Activated CD8-positive, alpha-beta T cell treated with anti-CD3 and anti-CD28 coated beads, Interleukin-2, amount 10 ng/mL, durations not matched to agents 7 days and 5 days (primary cell): Measurements from ENCODE around the gene ADCY9. TPM values are rescaled to one million over a fixed set of nuclear protein-coding genes. Genes with fewer than 3 reads are reported as not detected.

Experiments used
- ATAC-seq: fragments of 150-1000 bp; cut with Tn5 transposase; one replicate; pipeline ENCODE4 v1.10.0; 2021; ENCODE audit warnings: moderate library complexity
- CTCF ChIA-PET: fragments of 350-600 bp; sonication (Branson Sonifier 250); formaldehyde crosslinking; loops from one replicate; lab custom pipeline; 2021; ENCODE audit warnings: antibody characterized with exemption; lab: Charles Lee
- POLR2A ChIA-PET: fragments of 350-600 bp; sonication (Branson Sonifier 250); formaldehyde crosslinking; loops from one replicate; lab custom pipeline; 2021; ENCODE audit warnings: antibody characterized with exemption; lab: Charles Lee
- DNase-seq: peaks from one replicate; pipeline ENCODE4 v3.0.0-alpha.2; 2020
- H3K27ac Mint-ChIP-seq: one replicate; pipeline ENCODE4 v1.8.0; 2021; ENCODE audit warnings: mild to moderate bottlenecking, mixed read lengths
- H3K27me3 Mint-ChIP-seq: one replicate; pipeline ENCODE4 v1.8.0; 2021; ENCODE audit warnings: low read depth, mixed read lengths
- H3K36me3 Mint-ChIP-seq: one replicate; pipeline ENCODE4 v1.8.0; 2021; ENCODE audit warnings: low read depth, mixed read lengths
- H3K4me1 Mint-ChIP-seq: one replicate; pipeline ENCODE4 v1.8.0; 2021; ENCODE audit warnings: low read depth, mixed read lengths
- H3K4me3 Mint-ChIP-seq: one replicate; pipeline ENCODE4 v1.8.0; 2021; ENCODE audit warnings: mild to moderate bottlenecking, mixed read lengths
- H3K9me3 Mint-ChIP-seq: one replicate; pipeline ENCODE4 v1.8.0; 2022; ENCODE audit warnings: mixed read lengths; ENCODE audit not compliant: insufficient read depth
- total RNA-seq, 2 experiments: library from RNA; stranded (reverse); gene quantifications; one replicate each; pipeline ENCODE4 v1.2.3, GENCODE V29; 2021

The ADCY9 gene
- total RNA-seq, 2 experiments from 2014 or later = 6.2 to 6.3 TPM

- Mint-ChIP-seq H3K27ac (no peak overlapping the region), H3K4me3 (no peak overlapping the region), H3K4me1 (no peaks in the 10 kb centered on the region), H3K9me3 (no peaks in the 10 kb centered on the region), H3K36me3 (no peaks in the 10 kb centered on the region), H3K27me3 (no peaks in the 10 kb centered on the region)
- ATAC-seq = no peak
- CTCF ChIA-PET = interaction anchor here (1.2 to 1.6 kb wide), 2 partner anchors 16 to 265 kb away, joined by 3 to 7 read pairs; no protein-coding TSS in a partner anchor
- POLR2A ChIA-PET = no interaction called here
- DNase-seq = no peak
Measured at GRCh38 chr16:3988824-3989223, 127.4 kb downstream of the ADCY9 start.

DNA sequence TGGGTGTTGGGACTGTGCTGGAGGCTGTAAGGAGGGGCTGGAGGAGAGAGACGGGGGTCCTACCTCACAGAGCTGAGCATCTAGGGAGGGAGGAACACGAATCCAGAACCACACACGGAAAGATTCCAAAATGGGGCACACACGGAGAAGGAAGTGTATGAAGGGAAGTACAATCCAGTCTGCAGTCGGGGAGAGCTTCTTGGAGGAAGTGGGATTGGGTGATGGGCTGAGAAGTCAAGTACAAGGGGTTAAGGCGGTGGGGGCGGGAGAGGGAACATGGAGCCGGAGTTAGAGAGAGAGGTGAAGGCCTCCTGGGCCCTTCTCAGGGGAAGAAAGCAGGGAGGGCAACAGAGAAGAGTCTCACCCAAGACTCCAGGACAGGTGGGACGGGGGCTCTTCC is 128.2 kb downstream of the ADCY9 start:
- no peak for ATAC-seq

DNA sequence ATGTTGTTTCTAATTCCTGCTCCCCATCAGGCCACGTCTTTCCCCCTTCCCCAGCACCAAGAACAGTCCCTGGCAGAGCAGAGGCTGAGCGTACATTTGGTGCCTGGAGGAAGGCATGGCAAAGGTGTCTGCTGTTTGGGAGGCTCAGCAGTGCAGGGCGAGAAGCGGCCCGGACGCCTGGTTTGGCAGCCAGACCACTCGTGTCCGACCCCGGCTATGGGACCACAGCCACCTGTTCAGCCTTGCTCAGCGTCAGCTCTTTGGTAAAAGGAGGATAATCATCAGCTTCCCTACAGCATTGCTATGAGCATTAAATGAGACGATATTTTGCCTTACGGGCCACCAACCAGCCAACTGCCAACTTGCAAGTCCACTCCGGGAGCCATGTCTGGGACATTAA is 129.0 kb downstream of the ADCY9 start:
- ChIA-PET POLR2A (no interaction called here), CTCF (interaction anchor here (1.1 kb wide), 1 partner anchor 11 kb away, joined by 3 read pairs; no protein-coding TSS in a partner anchor)
- Mint-ChIP-seq H3K4me1 (peaks cover 4% of the 10 kb centered on the region), H3K27ac (no peak overlapping the region), H3K27me3 (no peaks in the 10 kb centered on the region), H3K9me3 (no peaks in the 10 kb centered on the region), H3K4me3 (no peak overlapping the region), H3K36me3 (no peaks in the 10 kb centered on the region)
- DNase-seq = no peak
- no peak for ATAC-seq

More for the DNA sequence above, 128.2 kb downstream of the ADCY9 start:
- no peak overlapping the region for H3K27ac Mint-ChIP-seq
- no peak overlapping the region for H3K4me3 Mint-ChIP-seq
- no peaks in the 10 kb centered on the region for H3K27me3 Mint-ChIP-seq
- ChIA-PET CTCF (no interaction called here), POLR2A (no interaction called here)
- H3K9me3 Mint-ChIP-seq = no peaks in the 10 kb centered on the region
- peaks cover 1% of the 10 kb centered on the region for H3K4me1 Mint-ChIP-seq
- no peak for DNase-seq
- no peaks in the 10 kb centered on the region for H3K36me3 Mint-ChIP-seq

- DNase-seq = no peak
- ChIA-PET CTCF (interaction anchor here (1.1 kb wide), 1 partner anchor 12 kb away, joined by 3 read pairs; no protein-coding TSS in a partner anchor), POLR2A (no interaction called here)
- Mint-ChIP-seq H3K36me3 (no peaks in the 10 kb centered on the region), H3K4me1 (peaks cover 4% of the 10 kb centered on the region), H3K27me3 (no peaks in the 10 kb centered on the region), H3K27ac (no peak overlapping the region), H3K9me3 (no peaks in the 10 kb centered on the region), H3K4me3 (no peak overlapping the region)
- no peak for ATAC-seq
Measured at GRCh38 chr16:3986235-3986544, 130.1 kb downstream of the ADCY9 start.

GRCh38 chr16:3984111-3985060 is 131.9 kb downstream of the ADCY9 start:
- ChIA-PET POLR2A (interaction anchor here (0.7 kb wide), 1 partner anchor 10 kb away, joined by 3 read pairs; no protein-coding TSS in a partner anchor), CTCF (interaction anchor here (1.3 to 3.6 kb wide), 3 partner anchors 14 to 269 kb away, joined by 3 to 30 read pairs (median 6); no protein-coding TSS in a partner anchor)
- H3K9me3 Mint-ChIP-seq = no peaks in the 10 kb centered on the region
- no peak overlapping the region for H3K4me3 Mint-ChIP-seq
- DNase-seq (no peak), ATAC-seq (no peak)
- H3K36me3 Mint-ChIP-seq = no peaks in the 10 kb centered on the region
- H3K4me1 Mint-ChIP-seq = peaks cover 4% of the 10 kb centered on the region
- no peak overlapping the region for H3K27ac Mint-ChIP-seq
- H3K27me3 Mint-ChIP-seq = no peaks in the 10 kb centered on the region

DNA sequence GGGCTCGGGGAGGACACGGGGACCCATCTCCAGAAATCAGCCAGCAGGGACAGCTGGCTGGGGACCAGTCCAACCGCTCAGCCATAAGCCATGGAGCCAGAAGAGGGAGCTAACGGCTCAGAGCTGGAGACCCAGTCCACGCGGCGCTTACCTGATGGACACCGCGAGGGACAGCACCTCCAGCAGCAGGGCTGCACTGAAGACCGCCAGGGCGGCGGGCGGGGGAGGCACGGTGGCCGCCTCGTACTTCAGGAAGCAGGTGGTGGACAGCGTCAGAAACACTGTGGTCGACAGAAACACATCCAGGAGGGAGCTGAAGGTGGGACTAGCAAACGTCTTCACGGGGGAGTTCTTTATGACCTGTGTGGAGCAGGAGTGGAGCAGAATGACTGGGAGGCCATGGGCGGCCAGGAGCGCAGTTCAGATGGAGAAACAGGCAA is 133.1 kb downstream of the ADCY9 start:
- H3K27me3 Mint-ChIP-seq = no peaks in the 10 kb centered on the region
- ChIA-PET POLR2A (interaction anchor here (0.7 kb wide), 1 partner anchor 12 kb away, joined by 3 read pairs; no protein-coding TSS in a partner anchor), CTCF (interaction anchor here (0.5 to 3.6 kb wide), 8 partner anchors 12 to 456 kb away, joined by 3 to 30 read pairs (median 4); no protein-coding TSS in a partner anchor)
- ATAC-seq (peak; percentile 58), DNase-seq (peak; percentile 48)
- no peak overlapping the region for H3K27ac Mint-ChIP-seq
- no peak overlapping the region for H3K4me3 Mint-ChIP-seq
- peaks cover 4% of the 10 kb centered on the region for H3K4me1 Mint-ChIP-seq
- H3K36me3 Mint-ChIP-seq = no peaks in the 10 kb centered on the region
- H3K9me3 Mint-ChIP-seq = no peaks in the 10 kb centered on the region

GRCh38 chr16:3982216-3982615 is 134.0 kb downstream of the ADCY9 start:
- Mint-ChIP-seq H3K27ac (peak overlapping the region; percentile 20), H3K9me3 (no peaks in the 10 kb centered on the region), H3K4me1 (peaks cover 4% of the 10 kb centered on the region), H3K27me3 (no peaks in the 10 kb centered on the region), H3K36me3 (no peaks in the 10 kb centered on the region), H3K4me3 (no peak overlapping the region)
- DNase-seq = no peak
- no peak for ATAC-seq
- CTCF ChIA-PET = interaction anchor here (1.0 to 3.6 kb wide), 5 partner anchors 129 to 345 kb away, joined by 3 to 30 read pairs (median 4); no protein-coding TSS in a partner anchor
- POLR2A ChIA-PET = interaction anchor here (0.5 kb wide), 1 partner anchor 30 kb away, joined by 5 read pairs; no protein-coding TSS in a partner anchor

GRCh38 chr16:3980253-3981111 is 135.8 kb downstream of the ADCY9 start:
- no peaks in the 10 kb centered on the region for H3K27me3 Mint-ChIP-seq
- H3K9me3 Mint-ChIP-seq = no peaks in the 10 kb centered on the region
- H3K4me1 Mint-ChIP-seq = peaks cover 4% of the 10 kb centered on the region
- no peak for DNase-seq
- H3K4me3 Mint-ChIP-seq = no peak overlapping the region
- ChIA-PET CTCF (no interaction called here), POLR2A (no interaction called here)
- no peak for ATAC-seq
- H3K36me3 Mint-ChIP-seq = no peaks in the 10 kb centered on the region
- no peak overlapping the region for H3K27ac Mint-ChIP-seq

DNA sequence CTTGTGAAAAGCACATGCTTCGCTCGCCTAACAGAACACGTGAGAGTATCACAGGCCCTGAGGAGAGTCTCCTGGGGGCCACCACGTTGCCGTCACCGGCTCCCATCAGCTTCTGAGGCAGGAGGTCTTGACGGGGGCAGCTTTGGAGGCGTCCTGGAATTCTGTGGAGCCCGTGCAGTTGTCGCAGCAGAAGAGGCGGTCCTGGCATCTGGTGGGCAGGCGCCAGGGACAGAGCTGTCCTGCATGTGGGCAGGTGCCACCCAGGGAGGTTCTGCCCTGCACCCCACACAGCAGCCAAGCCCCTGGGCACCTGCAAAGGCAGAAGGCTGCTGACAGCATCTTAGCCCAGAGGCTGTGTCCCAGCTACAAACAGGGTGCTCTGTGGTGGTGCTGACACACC is 136.7 kb downstream of the ADCY9 start:
- no peaks in the 10 kb centered on the region for H3K9me3 Mint-ChIP-seq
- peaks cover 4% of the 10 kb centered on the region for H3K4me1 Mint-ChIP-seq
- DNase-seq (no peak), ATAC-seq (no peak)
- H3K27me3 Mint-ChIP-seq = no peaks in the 10 kb centered on the region
- no peaks in the 10 kb centered on the region for H3K36me3 Mint-ChIP-seq
- ChIA-PET CTCF (no interaction called here), POLR2A (no interaction called here)
- H3K27ac Mint-ChIP-seq = no peak overlapping the region
- H3K4me3 Mint-ChIP-seq = no peak overlapping the region

DNA sequence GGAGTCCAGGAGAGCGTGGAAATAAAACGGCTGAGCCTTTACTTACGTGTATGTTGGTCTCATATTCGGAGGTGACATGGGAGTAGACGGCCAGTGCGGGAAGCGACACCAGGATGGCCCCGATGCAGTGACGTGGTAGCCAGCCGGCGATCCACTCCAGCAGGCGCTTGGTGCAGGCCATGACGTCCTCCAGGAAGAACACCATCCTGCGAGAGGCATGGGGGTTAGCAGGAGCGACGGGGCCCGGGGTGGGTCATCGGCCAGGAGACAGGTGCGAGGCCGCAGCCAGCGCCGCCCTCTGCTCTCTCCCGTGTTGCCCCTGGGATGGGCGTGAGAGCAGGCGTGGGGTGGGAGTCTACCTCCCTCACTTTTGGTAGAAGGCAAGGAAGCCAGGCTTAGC is 137.2 kb downstream of the ADCY9 start:
- CTCF ChIA-PET = no interaction called here
- H3K27ac Mint-ChIP-seq = no peak overlapping the region
- H3K4me3 Mint-ChIP-seq = no peak overlapping the region

DNA sequence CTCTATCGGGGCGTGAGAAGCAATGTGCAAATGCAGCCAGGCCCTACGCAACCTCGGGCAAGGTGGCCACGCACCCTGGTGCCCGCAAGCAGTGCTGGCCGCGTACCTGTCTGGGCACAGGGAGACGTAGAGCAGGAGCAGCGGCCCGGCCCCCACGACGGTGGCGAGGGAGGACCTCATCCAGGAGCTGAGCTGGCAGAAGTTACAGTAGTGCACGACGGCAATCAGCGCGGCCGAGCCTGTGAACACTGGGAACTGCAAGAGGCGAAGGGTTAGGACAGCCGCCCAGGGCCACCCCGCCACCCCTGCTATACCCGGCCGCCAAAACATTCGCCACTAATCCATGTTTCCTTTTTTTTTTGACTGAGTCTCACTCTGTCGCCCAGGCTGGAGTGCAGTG is 138.9 kb downstream of the ADCY9 start:
- Mint-ChIP-seq H3K4me1 (no peaks in the 10 kb centered on the region), H3K4me3 (no peak overlapping the region), H3K36me3 (no peaks in the 10 kb centered on the region), H3K27me3 (no peaks in the 10 kb centered on the region), H3K9me3 (no peaks in the 10 kb centered on the region), H3K27ac (no peak overlapping the region)
- CTCF ChIA-PET = no interaction called here
- POLR2A ChIA-PET = no interaction called here
- ATAC-seq (no peak), DNase-seq (no peak)

More for the DNA sequence above, 137.2 kb downstream of the ADCY9 start:
- POLR2A ChIA-PET = no interaction called here
- H3K27me3 Mint-ChIP-seq = no peaks in the 10 kb centered on the region
- DNase-seq (no peak), ATAC-seq (no peak)
- peaks cover 4% of the 10 kb centered on the region for H3K4me1 Mint-ChIP-seq
- no peaks in the 10 kb centered on the region for H3K36me3 Mint-ChIP-seq
- no peaks in the 10 kb centered on the region for H3K9me3 Mint-ChIP-seq
